HUES64 (cell line): ENCODE data around the gene SETD3.

Experiments
- H3K27ac ChIP-seq: 2 replicates; pipeline ENCODE4 v1.7.0; 2013; ENCODE audit warnings: low read depth, low read length, inconsistent platforms
- H3K27me3 ChIP-seq: 2 replicates; pipeline ENCODE4 v1.6.1; 2013; ENCODE audit warnings: mild to moderate bottlenecking, low read length; ENCODE audit not compliant: insufficient read depth
- H3K36me3 ChIP-seq: 2 replicates; pipeline ENCODE4 v1.6.1; 2013; ENCODE audit warnings: mild to moderate bottlenecking, low read length; ENCODE audit not compliant: insufficient read depth
- H3K4me1 ChIP-seq: 2 replicates; pipeline ENCODE4 v1.6.1; 2013; ENCODE audit warnings: mild to moderate bottlenecking, low read length, moderate library complexity; ENCODE audit not compliant: insufficient read depth
- H3K4me3 ChIP-seq: 2 replicates; pipeline ENCODE4 v1.5.1; 2013; ENCODE audit warnings: mild to moderate bottlenecking, low read length, moderate library complexity
- H3K9ac ChIP-seq: 2 replicates; pipeline ENCODE4 v1.6.1; 2013; ENCODE audit warnings: mild to moderate bottlenecking, low read depth, low read length
- H3K9me3 ChIP-seq: 2 replicates; pipeline ENCODE4 v1.6.1; 2013; ENCODE audit warnings: low read depth, low read length; ENCODE audit not compliant: insufficient read depth
- WGBS: fragments of 150-250, 120-280 bp; methylation state at CpG from one replicate; pipeline ENCODE4 v1.1.7; 2013; ENCODE audit warnings: missing lambda C conversion rate; 5-methylcytosine and 5-hydroxymethylcytosine counted together

Gene SETD3

GRCh38 chr14:99508896-99509629 is 28.4 kb upstream of the SETD3 start:
- Histone ChIP-seq H3K27me3 (no peaks in the 10 kb centered on the region), H3K27ac (no peak overlapping the region)
- WGBS = 91% methylated on average over 23 of the region's 23 CpGs

GRCh38 chr14:99507860-99508640 is 27.4 kb upstream of the SETD3 start:
- Histone ChIP-seq H3K4me1 (peaks cover 7% of the 10 kb centered on the region; the same call in 1 of the 2 replicates), H3K9me3 (no peaks in the 10 kb centered on the region), H3K27ac (no peak overlapping the region), H3K27me3 (no peaks in the 10 kb centered on the region), H3K4me3 (no peak overlapping the region), H3K9ac (no peak overlapping the region), H3K36me3 (peaks cover 82% of the 10 kb centered on the region)
- WGBS = 93% methylated on average over 13 of the region's 13 CpGs

More at GRCh38 chr14:99508896-99509629, 28.4 kb upstream of the SETD3 start:
- 0 out of 2 replicates have a peak, but pooled peaks cover 3% of the 10 kb centered on the region for H3K4me1 ChIP-seq
- no peaks in the 10 kb centered on the region for H3K9me3 ChIP-seq
- H3K36me3 ChIP-seq = peaks cover 72% of the 10 kb centered on the region
- no peak overlapping the region for H3K9ac ChIP-seq
- H3K4me3 ChIP-seq = no peak overlapping the region

GRCh38 chr14:99506276-99506675 is 25.6 kb upstream of the SETD3 start:
- Histone ChIP-seq H3K27ac (no peak overlapping the region), H3K36me3 (peaks cover 92% of the 10 kb centered on the region), H3K4me1 (peaks cover 11% of the 10 kb centered on the region), H3K27me3 (no peaks in the 10 kb centered on the region), H3K9ac (no peak overlapping the region), H3K4me3 (no peak overlapping the region), H3K9me3 (no peaks in the 10 kb centered on the region)
- WGBS = 96% methylated on average over 6 of the region's 6 CpGs

GRCh38 chr14:99505089-99505488 is 24.4 kb upstream of the SETD3 start:
- Histone ChIP-seq H3K36me3 (peaks cover 97% of the 10 kb centered on the region), H3K4me3 (no peak overlapping the region), H3K9ac (no peak overlapping the region), H3K27ac (no peak overlapping the region), H3K27me3 (no peaks in the 10 kb centered on the region), H3K9me3 (no peaks in the 10 kb centered on the region), H3K4me1 (peaks cover 11% of the 10 kb centered on the region)
- 96% methylated on average over 5 of the region's 5 CpGs for WGBS

- Histone ChIP-seq H3K4me1 (peaks cover 8% of the 10 kb centered on the region), H3K36me3 (peaks cover 95% of the 10 kb centered on the region), H3K27me3 (no peaks in the 10 kb centered on the region), H3K9me3 (no peaks in the 10 kb centered on the region), H3K27ac (no peak overlapping the region), H3K9ac (no peak overlapping the region), H3K4me3 (no peak overlapping the region)
- 95% methylated on average over 4 of the region's 4 CpGs for WGBS
These were observed 23.3 kb upstream of the SETD3 start for GRCh38 chr14:99503848-99504453.

- Histone ChIP-seq H3K36me3 (peaks cover 93% of the 10 kb centered on the region), H3K9me3 (no peaks in the 10 kb centered on the region), H3K27me3 (no peaks in the 10 kb centered on the region), H3K4me3 (no peak overlapping the region), H3K9ac (no peak overlapping the region), H3K27ac (peak overlapping the region; percentile 57; the same call in 1 of the 2 replicates), H3K4me1 (peaks cover 8% of the 10 kb centered on the region)
- 81% methylated on average over 14 of the region's 14 CpGs for WGBS
These were observed 22.3 kb upstream of the SETD3 start for GRCh38 chr14:99502989-99503421.

GRCh38 chr14:99497894-99498293 is 17.2 kb upstream of the SETD3 start:
- Histone ChIP-seq H3K36me3 (peaks cover 91% of the 10 kb centered on the region), H3K27ac (no peak overlapping the region)
- WGBS = 96% methylated on average over 3 of the region's 3 CpGs

GRCh38 chr14:99497341-99497740 is 16.7 kb upstream of the SETD3 start:
- Histone ChIP-seq H3K4me1 (peaks cover 4% of the 10 kb centered on the region; the same call in 1 of the 2 replicates), H3K9me3 (no peaks in the 10 kb centered on the region), H3K27me3 (no peaks in the 10 kb centered on the region), H3K27ac (no peak overlapping the region), H3K9ac (no peak overlapping the region), H3K36me3 (peaks cover 91% of the 10 kb centered on the region), H3K4me3 (no peak overlapping the region)
- WGBS = 94% methylated on average over 2 of the region's 2 CpGs

More at GRCh38 chr14:99497894-99498293, 17.2 kb upstream of the SETD3 start:
- Histone ChIP-seq H3K9me3 (no peaks in the 10 kb centered on the region), H3K4me1 (peaks cover 4% of the 10 kb centered on the region; the same call in 1 of the 2 replicates), H3K27me3 (no peaks in the 10 kb centered on the region), H3K9ac (no peak overlapping the region), H3K4me3 (no peak overlapping the region)

GRCh38 chr14:99484106-99484505 is 3.4 kb upstream of the SETD3 start:
- H3K27me3 ChIP-seq = no peaks in the 10 kb centered on the region
- no peak overlapping the region for H3K4me3 ChIP-seq
- H3K4me1 ChIP-seq = peaks cover 11% of the 10 kb centered on the region
- 91% methylated on average over 2 of the region's 2 CpGs for WGBS
- H3K9me3 ChIP-seq = no peaks in the 10 kb centered on the region
- no peak overlapping the region for H3K9ac ChIP-seq
- no peaks in the 10 kb centered on the region for H3K36me3 ChIP-seq
- no peak overlapping the region for H3K27ac ChIP-seq

- no peaks in the 10 kb centered on the region for H3K36me3 ChIP-seq
- H3K9ac ChIP-seq = peak overlapping the region; percentile 89
- peaks cover 12% of the 10 kb centered on the region for H3K4me1 ChIP-seq
- H3K9me3 ChIP-seq = no peaks in the 10 kb centered on the region
- H3K4me3 ChIP-seq = peak overlapping the region; percentile 95
- H3K27ac ChIP-seq = peak overlapping the region; percentile 94
- WGBS = under 1% methylated on average over 17 of the region's 17 CpGs
- H3K27me3 ChIP-seq = no peaks in the 10 kb centered on the region
These were observed 1.1 kb upstream of the SETD3 start for GRCh38 chr14:99481745-99482099.
